ENCODE data around the gene PLXNC1.

The PLXNC1 gene

DNA sequence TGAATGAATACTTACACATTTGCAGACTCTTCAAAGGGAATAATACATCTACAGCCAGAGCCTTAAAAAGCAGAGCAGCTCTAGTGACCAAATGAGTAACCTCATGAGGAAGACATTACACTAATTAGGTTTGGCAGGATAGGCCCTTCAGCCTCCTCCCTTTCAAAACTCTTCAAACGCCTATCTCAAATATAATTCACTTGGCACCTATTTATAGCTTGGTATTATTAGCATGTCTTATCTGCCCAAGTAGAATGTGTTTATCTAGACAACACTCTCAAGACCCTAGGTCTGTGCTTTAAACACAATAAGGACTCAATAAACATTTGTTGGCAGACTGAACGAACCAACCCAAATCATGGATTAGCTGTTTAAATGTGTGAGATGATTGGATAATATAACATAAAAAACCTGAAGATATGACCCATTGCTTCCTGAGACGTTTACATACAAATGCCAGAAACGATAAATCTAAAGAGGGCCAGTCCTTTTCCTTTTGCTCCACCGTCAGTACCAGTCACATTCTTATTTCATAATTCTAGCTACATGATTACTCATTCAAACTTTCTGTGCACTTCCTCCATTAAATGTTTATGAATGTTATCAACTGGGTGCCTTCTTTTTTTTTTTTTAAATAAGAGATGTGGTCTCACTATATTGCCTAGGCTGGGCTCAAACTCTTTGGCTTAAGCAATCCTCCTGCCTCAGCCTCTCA is 188.0 kb downstream of the PLXNC1 start:
- no peak for DNase-seq

- DNase-seq, result no peak
Observed at GRCh38 chr12:94338006-94338794, 189.8 kb downstream of the PLXNC1 start.

DNA sequence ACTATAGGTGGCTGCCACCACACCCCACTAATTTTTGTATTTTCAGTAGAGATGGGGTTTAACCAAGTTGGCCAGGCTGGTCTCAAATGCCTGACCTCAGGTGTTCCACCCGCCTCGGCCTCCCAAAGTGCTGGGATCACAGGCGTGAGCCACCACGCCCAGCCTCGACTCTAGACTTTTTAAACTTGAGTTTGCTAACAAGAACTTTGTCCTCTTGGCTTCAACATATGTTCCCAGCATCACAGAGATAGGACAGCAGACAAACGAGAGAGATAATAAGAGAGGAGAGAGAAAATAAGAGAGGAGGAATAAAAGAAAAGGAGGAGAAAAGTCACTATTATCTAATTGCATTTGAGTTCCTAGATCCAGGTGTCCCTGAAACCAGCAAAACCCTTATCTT is 192.2 kb downstream of the PLXNC1 start:
- no peak for DNase-seq

GRCh38 chr12:94353130-94353529 is 204.8 kb downstream of the PLXNC1 start:
- DNase-seq, result no peak
